ENCODE measurements around the gene TMC1.

DNA sequence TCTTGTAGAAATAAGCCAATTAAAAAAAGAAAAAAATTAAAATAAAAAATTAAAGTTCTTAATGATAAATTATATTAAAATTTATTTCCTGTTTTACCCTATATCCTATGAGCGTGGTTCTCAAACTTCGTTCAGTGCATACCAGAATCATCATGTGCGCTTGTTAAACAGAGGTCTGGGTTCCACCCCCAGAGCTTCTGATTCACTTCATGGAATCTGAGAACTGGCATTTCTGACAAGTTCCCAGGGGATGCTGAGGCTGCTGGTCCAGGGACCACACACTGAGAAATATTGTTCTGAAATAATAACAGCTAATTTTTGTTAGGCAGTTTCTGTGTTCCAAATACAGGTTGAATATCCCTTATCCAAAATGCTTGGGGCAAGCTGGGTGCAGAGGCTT is 79.3 kb downstream of the TMC1 start:
- no peak for TF ChIP-seq CBX5 (IDR thresholded peaks at IDR 0.05; ENCODE audit: low read depth)
- TF ChIP-seq FOXK2 (IDR thresholded peaks at IDR 0.05), result no peak
- TF ChIP-seq, protein P1, sequence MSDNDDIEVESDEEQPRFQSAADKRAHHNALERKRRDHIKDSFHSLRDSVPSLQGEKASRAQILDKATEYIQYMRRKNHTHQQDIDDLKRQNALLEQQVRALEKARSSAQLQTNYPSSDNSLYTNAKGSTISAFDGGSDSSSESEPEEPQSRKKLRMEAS (IDR thresholded peaks at IDR 0.05; ENCODE audit: low read depth, low read length), result no peak
- no peak for TF ChIP-seq POLR2A (IDR thresholded peaks at IDR 0.05; ENCODE audit: low read depth, low read length)
- TF ChIP-seq, protein P2, sequence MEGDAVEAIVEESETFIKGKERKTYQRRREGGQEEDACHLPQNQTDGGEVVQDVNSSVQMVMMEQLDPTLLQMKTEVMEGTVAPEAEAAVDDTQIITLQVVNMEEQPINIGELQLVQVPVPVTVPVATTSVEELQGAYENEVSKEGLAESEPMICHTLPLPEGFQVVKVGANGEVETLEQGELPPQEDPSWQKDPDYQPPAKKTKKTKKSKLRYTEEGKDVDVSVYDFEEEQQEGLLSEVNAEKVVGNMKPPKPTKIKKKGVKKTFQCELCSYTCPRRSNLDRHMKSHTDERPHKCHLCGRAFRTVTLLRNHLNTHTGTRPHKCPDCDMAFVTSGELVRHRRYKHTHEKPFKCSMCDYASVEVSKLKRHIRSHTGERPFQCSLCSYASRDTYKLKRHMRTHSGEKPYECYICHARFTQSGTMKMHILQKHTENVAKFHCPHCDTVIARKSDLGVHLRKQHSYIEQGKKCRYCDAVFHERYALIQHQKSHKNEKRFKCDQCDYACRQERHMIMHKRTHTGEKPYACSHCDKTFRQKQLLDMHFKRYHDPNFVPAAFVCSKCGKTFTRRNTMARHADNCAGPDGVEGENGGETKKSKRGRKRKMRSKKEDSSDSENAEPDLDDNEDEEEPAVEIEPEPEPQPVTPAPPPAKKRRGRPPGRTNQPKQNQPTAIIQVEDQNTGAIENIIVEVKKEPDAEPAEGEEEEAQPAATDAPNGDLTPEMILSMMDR (IDR thresholded peaks at IDR 0.05 in 2 of 3, conservative IDR thresholded peaks at IDR 0.05 in 1 of 3; ENCODE audit: control insufficient read depth in 2 of 3, extremely low read depth in 1 of 3, insufficient read depth in 1 of 3, low read depth in 3 of 3, low read length in 3 of 3), result no peak
- TF ChIP-seq ZNF217 (IDR thresholded peaks at IDR 0.05), result no peak
- no peak for TF ChIP-seq GABPA (IDR thresholded peaks at IDR 0.05; ENCODE audit: low read depth)
- TF ChIP-seq, protein P3, sequence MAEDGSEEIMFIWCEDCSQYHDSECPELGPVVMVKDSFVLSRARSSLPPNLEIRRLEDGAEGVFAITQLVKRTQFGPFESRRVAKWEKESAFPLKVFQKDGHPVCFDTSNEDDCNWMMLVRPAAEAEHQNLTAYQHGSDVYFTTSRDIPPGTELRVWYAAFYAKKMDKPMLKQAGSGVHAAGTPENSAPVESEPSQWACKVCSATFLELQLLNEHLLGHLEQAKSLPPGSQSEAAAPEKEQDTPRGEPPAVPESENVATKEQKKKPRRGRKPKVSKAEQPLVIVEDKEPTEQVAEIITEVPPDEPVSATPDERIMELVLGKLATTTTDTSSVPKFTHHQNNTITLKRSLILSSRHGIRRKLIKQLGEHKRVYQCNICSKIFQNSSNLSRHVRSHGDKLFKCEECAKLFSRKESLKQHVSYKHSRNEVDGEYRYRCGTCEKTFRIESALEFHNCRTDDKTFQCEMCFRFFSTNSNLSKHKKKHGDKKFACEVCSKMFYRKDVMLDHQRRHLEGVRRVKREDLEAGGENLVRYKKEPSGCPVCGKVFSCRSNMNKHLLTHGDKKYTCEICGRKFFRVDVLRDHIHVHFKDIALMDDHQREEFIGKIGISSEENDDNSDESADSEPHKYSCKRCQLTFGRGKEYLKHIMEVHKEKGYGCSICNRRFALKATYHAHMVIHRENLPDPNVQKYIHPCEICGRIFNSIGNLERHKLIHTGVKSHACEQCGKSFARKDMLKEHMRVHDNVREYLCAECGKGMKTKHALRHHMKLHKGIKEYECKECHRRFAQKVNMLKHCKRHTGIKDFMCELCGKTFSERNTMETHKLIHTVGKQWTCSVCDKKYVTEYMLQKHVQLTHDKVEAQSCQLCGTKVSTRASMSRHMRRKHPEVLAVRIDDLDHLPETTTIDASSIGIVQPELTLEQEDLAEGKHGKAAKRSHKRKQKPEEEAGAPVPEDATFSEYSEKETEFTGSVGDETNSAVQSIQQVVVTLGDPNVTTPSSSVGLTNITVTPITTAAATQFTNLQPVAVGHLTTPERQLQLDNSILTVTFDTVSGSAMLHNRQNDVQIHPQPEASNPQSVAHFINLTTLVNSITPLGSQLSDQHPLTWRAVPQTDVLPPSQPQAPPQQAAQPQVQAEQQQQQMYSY (CRISPR knock-in tag; IDR thresholded peaks at IDR 0.05), result no peak
- TF ChIP-seq RB1 (IDR thresholded peaks at IDR 0.05; ENCODE audit: borderline replicate concordance), result no peak
- no peak for TF ChIP-seq POLR2AphosphoS2 (IDR thresholded peaks at IDR 0.05; ENCODE audit: low read depth, low read length)
- TF ChIP-seq ZZZ3 (IDR thresholded peaks at IDR 0.05; ENCODE audit: control insufficient read depth, insufficient read length, low read depth), result no peak

Measured in GM12878 (cell line).